HL-60 (cell line): Measurements from ENCODE around the gene DES.

ENCODE experiments used
- DNase-seq, 2 experiments: peaks; one replicate each; pipeline ENCODE4 v3.0.0-alpha.2; 2010 to 2020; ENCODE audit warnings: low read depth in 1 of 2, low spot score in 1 of 2
- H3K27ac ChIP-seq: fragments of 250-450 bp; sonication (Bioruptor Pico); replicated peaks from 2 replicates; pipeline ENCODE4 v1.5.1; 2020; ENCODE audit warnings: mild to moderate bottlenecking, moderate library complexity
- H3K27me3 ChIP-seq: fragments of 250-450 bp; sonication (Bioruptor Pico); 2 replicates; pipeline ENCODE4 v1.5.1; 2021; ENCODE audit warnings: mild to moderate bottlenecking, moderate library complexity; ENCODE audit not compliant: insufficient read depth, poor library complexity, severe bottlenecking
- H3K4me3 ChIP-seq: replicated peaks from 2 replicates; pipeline ENCODE4 v1.5.1; 2011; ENCODE audit warnings: mild to moderate bottlenecking, control low read depth, low read length; ENCODE audit not compliant: insufficient read depth
- CTCF ChIP-seq: IDR thresholded peaks from one replicate; pipeline ENCODE4 v1.5.1; 2011; ENCODE audit warnings: low read length, control low read depth, inconsistent platforms; ENCODE audit not compliant: insufficient read depth
- GABPA ChIP-seq: IDR thresholded peaks from 2 replicates; pipeline ENCODE4 v1.6.1; 2012; ENCODE audit warnings: low read depth
- POLR2AphosphoS5 ChIP-seq: IDR thresholded peaks from 2 replicates; pipeline ENCODE4 v1.6.1; 2012; ENCODE audit warnings: low read depth
- SPI1 ChIP-seq: IDR thresholded peaks from 2 replicates; pipeline ENCODE4 v1.6.1; 2012; ENCODE audit warnings: low read depth, mild to moderate bottlenecking, borderline replicate concordance
- TF ChIP-seq, protein P1 (sequence below): IDR thresholded peaks from 2 replicates; pipeline ENCODE4 v1.6.1; 2012; ENCODE audit warnings: low read depth; ENCODE audit not compliant: insufficient replicate concordance

The DES gene

GRCh38 chr2:219443697-219444023 lies 25.5 kb downstream of the DES start:
- Histone ChIP-seq H3K27ac (no peak overlapping the region), H3K27me3 (peaks cover 56% of the 10 kb centered on the region)

DNA sequence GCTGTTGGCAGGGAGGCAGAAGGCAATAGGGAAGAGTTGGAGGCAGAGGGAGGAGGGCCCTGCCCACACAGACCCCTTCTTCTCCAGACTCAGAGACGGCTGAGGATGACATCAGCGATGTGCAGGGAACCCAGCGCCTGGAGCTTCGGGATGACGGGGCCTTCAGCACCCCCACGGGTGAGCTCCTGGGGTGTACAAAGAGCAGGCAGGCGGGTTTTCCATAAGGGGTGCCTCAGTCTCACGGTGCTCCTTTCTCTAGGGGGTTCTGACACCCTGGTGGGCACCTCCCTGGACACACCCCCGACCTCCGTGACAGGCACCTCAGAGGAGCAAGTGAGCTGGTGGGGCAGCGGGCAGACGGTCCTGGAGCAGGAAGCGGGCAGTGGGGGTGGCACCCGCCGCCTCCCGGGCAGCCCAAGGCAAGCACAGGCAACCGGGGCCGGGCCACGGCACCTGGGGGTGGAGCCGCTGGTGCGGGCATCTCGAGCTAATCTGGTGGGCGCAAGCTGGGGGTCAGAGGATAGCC lies 26.5 kb downstream of the DES start:
- no peak for TF ChIP-seq CTCF
- TF ChIP-seq, protein P1, sequence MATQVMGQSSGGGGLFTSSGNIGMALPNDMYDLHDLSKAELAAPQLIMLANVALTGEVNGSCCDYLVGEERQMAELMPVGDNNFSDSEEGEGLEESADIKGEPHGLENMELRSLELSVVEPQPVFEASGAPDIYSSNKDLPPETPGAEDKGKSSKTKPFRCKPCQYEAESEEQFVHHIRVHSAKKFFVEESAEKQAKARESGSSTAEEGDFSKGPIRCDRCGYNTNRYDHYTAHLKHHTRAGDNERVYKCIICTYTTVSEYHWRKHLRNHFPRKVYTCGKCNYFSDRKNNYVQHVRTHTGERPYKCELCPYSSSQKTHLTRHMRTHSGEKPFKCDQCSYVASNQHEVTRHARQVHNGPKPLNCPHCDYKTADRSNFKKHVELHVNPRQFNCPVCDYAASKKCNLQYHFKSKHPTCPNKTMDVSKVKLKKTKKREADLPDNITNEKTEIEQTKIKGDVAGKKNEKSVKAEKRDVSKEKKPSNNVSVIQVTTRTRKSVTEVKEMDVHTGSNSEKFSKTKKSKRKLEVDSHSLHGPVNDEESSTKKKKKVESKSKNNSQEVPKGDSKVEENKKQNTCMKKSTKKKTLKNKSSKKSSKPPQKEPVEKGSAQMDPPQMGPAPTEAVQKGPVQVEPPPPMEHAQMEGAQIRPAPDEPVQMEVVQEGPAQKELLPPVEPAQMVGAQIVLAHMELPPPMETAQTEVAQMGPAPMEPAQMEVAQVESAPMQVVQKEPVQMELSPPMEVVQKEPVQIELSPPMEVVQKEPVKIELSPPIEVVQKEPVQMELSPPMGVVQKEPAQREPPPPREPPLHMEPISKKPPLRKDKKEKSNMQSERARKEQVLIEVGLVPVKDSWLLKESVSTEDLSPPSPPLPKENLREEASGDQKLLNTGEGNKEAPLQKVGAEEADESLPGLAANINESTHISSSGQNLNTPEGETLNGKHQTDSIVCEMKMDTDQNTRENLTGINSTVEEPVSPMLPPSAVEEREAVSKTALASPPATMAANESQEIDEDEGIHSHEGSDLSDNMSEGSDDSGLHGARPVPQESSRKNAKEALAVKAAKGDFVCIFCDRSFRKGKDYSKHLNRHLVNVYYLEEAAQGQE = no peak
- no peak for TF ChIP-seq GABPA
- TF ChIP-seq POLR2AphosphoS5 = no peak
- no peak for TF ChIP-seq SPI1
- H3K27me3 ChIP-seq = peaks cover 64% of the 10 kb centered on the region
- H3K27ac ChIP-seq = no peak overlapping the region
- no peak overlapping the region for H3K4me3 ChIP-seq
- no peak for DNase-seq

More at GRCh38 chr2:219443697-219444023, 25.5 kb downstream of the DES start:
- TF ChIP-seq SPI1 (no peak), POLR2AphosphoS5 (no peak), GABPA (no peak), CTCF (no peak)
- TF ChIP-seq, protein P1 = no peak
- no peak for DNase-seq
- no peak overlapping the region for H3K4me3 ChIP-seq

DNA sequence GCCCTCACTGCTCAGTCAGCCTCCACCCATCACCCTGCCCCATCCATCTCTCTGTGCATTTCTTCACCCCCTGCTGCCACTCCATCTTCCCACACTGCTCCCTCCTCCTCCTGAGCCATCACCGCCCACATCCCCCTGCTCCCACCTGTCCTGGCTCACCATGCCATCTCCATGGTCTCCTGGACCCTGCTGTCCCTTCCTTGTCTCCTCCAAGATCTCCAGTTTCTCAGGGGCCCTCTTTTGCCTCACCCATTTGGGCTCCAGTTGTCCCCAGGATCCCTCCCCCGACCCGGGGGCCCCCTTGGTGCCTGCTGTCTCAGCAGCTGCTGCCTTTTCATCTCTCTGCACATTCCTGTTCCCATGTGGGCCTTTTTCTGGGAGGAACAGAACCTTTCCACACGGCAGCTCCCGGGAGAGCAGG lies 27.1 kb downstream of the DES start:
- H3K27ac ChIP-seq = no peak overlapping the region
- no peak overlapping the region for H3K4me3 ChIP-seq
- no peak for DNase-seq
- H3K27me3 ChIP-seq = peaks cover 68% of the 10 kb centered on the region
- TF ChIP-seq GABPA (no peak), SPI1 (no peak), POLR2AphosphoS5 (no peak), CTCF (no peak)
- TF ChIP-seq, protein P1 = no peak
